HG03432 (cell line): ENCODE results near the gene TSC22D3.

Experiments
- ATAC-seq: cut with Tn5 transposase; IDR thresholded peaks from one replicate; pipeline ENCODE4 v1.9.1; 2021; ENCODE audit warnings: mild to moderate bottlenecking, moderate library complexity; ENCODE audit not compliant: unreplicated experiment

The TSC22D3 gene

GRCh38 chrX:107763647-107764046 lies 11.9 kb downstream of the TSC22D3 start:
- no peak for ATAC-seq

- ATAC-seq: peak; percentile 59
Measured at GRCh38 chrX:107760304-107761077, 15.1 kb downstream of the TSC22D3 start.

DNA sequence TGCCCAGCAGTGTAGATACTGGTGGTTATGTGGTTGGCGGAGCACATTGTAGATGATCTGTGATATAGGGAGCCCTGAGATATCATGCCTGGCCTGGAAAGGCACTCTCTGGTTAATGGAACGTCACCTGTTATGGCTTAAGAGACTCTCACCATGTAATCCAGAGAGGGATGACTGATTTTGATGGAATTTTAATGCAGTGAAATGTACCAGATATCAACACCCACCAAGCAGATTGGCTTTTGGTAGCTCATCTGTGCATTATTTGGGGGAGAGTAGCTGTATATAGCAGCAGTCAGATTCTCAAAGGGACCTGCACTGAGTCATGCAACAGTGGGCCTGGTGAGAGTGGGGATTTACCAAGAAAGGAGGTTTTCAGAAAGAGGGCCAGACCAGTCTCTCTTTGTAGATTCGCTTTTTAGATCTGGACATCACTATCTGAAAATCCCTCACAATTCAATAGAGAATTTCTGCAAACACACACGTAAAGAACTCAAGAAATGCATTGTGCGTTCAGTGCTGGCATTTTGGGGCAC lies 17.3 kb downstream of the TSC22D3 start:
- ATAC-seq: peak; percentile 65

DNA sequence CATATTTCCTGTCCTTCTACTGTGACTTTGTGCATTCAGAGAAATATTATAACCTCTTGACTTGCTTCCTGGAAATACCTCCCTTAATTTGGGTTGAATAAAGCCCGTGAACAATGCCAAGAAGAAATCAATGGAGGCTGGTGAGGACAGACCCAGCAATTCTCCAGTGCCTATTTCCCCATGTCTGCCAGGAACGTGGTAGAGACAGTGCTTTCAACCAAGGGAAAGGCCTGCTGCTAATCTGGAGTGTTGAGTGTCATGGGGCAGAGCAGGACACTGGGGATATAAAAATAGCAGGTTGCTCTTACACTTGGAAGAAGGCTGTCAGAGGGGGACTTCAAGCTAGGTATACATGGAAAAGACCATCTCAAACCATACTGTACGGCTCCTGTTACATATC lies 19.9 kb downstream of the TSC22D3 start:
- ATAC-seq: no peak

DNA sequence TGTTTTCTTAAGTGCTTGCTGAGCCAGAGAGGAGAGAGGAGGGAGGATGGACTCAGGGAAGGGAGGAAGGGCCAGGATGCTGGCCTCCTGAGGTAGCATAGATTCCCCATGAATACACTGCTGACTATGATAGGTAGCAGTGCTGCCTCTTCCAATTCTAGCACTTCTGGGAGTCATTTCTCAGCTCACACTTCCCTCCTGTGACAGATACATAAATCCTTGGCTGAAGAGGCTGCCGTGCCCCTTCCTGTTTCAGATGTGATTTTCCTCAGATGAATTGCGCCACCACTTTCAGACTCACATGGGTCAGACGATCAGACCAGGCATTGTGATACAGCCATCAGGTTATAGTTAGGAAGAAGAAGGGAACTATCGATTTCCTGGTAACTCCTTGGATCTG lies 22.4 kb downstream of the TSC22D3 start:
- ATAC-seq: no peak

- no peak for ATAC-seq
Measured at GRCh38 chrX:107752714-107753113, 22.9 kb downstream of the TSC22D3 start.

GRCh38 chrX:107752043-107752442 lies 23.5 kb downstream of the TSC22D3 start:
- no peak for ATAC-seq

GRCh38 chrX:107750861-107751445 lies 24.6 kb downstream of the TSC22D3 start:
- no peak for ATAC-seq

DNA sequence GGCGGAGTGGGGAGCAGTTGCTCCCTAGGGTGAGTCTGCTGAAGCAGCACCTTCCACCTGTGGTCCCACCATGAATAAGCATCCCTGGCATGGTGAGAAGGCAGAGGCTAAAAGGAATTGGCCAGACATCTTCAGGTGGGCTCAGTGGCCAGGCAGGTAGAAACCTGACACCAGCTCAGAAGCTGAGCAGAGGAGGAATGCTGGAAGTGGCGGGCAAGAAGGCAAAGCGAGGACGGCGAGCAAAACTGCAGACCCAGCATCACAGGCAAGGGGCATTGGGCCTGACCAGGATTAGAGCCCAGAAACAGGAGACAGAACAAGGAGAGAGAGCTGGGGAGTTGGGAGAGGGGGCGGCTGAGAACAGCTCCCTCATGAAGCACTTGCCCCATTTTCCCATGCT lies 25.3 kb downstream of the TSC22D3 start:
- no peak for ATAC-seq

- ATAC-seq: no peak
Measured at GRCh38 chrX:107748506-107748905, 27.1 kb downstream of the TSC22D3 start.

DNA sequence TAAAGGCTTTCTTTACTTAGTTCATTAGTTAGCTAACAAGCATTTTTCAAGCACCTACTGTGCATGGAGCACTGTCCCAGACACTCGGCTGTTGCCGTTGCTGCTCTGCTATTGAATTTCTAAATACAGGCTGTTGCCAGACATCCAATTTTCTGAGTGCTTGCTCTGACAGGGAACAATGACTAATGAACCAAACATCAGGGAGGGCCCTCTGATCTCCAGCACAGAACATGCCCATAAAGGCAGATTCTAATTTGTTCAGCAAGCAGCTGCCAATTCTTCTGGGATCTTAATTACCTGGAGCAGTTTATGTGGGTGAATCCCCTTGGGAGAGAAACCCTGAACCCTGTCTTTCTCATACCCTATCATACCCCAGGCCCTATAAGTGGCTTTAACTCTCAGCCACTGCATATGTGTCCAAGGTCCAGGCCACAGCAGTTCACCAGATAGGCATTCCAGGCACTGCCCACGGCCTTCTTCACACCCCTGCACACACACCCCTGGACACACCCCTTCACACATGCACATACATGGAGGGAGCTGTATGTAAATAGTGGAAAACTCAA lies 27.9 kb downstream of the TSC22D3 start:
- no peak for ATAC-seq

DNA sequence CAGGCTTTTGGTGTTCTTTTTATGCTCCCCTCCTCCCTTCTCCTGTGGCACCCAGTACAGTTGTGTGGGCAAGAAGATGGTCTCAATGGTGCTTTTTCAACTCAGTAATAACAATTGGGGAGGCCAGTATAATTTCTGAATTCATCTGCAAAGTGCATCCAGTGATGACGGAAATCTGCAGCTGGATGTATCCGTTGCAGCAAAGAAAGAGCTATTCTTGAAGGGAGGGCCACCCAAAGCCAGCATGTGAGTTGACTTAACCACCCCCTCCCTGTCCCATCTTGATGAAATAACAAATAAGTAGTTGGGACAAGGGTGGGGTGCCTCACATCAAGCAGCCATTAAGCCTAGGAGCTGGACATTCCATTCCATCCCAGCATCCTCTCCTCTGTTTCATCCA lies 30.7 kb downstream of the TSC22D3 start:
- ATAC-seq: no peak

DNA sequence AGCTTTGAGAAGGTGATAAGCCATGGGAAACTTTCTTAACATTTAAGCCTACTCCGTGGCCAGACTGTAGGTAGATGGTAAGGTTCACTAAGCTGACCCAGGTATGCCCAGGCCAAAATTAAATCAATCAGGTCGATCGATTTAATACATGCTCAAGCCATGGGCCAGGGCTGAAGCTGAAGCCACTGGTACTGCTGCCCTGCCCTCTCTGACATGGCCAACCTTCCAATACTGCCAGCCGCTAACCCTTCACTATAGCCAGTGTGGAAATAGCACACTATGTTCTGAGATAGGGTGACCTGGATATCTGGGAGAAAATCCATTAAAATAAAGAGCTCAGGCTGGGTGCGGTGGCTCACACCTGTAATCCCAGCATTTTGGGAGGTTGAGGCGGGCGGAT lies 31.6 kb downstream of the TSC22D3 start:
- no peak for ATAC-seq

DNA sequence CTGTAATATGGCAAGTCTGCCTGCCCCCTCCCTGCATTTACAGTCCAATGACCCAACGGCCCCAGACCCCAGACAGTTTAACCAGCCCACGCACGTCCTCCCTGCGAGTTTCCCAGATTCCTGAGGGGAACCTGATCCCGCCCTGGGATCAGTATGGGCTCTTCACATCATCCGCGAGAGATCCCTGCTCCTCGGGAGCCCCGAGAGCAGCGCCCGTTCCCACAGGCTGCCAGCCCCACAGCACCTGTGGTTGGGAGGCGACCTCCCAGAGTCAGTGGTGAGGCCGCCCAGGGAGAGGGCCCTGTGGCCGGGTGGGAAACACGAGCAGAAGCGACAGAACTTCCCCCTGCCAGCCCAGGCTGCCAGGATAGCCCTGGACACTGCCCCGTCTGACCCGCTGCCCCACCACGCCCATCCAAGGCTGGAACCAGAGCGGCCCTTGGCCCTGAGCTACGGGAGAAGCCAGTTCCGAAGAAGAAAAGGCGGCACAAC lies 32.8 kb downstream of the TSC22D3 start:
- no peak for ATAC-seq

GRCh38 chrX:107741404-107741790 lies 34.2 kb downstream of the TSC22D3 start:
- no peak for ATAC-seq

GRCh38 chrX:107739541-107739940 lies 36.0 kb downstream of the TSC22D3 start:
- ATAC-seq: no peak

GRCh38 chrX:107738768-107739167 lies 36.8 kb downstream of the TSC22D3 start:
- no peak for ATAC-seq

DNA sequence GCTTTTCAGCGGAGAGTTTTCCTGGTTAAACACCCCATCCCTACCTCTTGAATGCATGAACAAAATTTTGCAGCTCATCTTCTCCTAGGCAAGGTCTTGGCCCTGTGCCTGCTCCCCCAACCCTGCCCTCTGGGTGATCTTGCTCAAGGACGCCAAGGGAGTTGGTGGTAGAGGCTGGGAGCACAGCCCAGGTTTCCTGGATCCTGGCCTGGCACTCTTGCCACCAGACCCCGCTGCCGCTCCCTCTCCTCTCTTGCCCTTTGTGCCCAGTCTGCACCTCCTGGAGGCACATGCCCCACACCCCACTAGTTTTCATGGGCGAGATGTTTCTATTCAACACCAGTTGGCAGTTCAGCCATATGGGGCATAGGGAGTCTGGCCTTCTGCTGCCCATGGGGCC lies 37.3 kb downstream of the TSC22D3 start:
- ATAC-seq: no peak

GRCh38 chrX:107736781-107737531 lies 38.6 kb downstream of the TSC22D3 start:
- no peak for ATAC-seq

- no peak for ATAC-seq
Measured at GRCh38 chrX:107734646-107735045, 40.9 kb downstream of the TSC22D3 start.

GRCh38 chrX:107733686-107734085 lies 41.9 kb downstream of the TSC22D3 start:
- ATAC-seq: no peak
